Activated B cell treated with CpG ODN at 0.5 μM for 24 hours (primary cell): ENCODE measurements around the gene NEURL3. TPM values are rescaled to one million over a fixed set of nuclear protein-coding genes. Genes with fewer than 3 reads are reported as not detected.
"Not testable (repeated sequence)": the region's sequence is repeated elsewhere in the genome, so short reads cannot be mapped to it uniquely, and the experiment has no call there.

Experiments used
- ATAC-seq: fragments of 200-7000 bp; cut with Tn5 transposase; one replicate; pipeline ENCODE4 v1.10.0; 2021; ENCODE audit warnings: low read depth, mild to moderate bottlenecking, moderate library complexity
- CTCF ChIA-PET: fragments of 350-600 bp; sonication (Branson Sonifier 250); formaldehyde crosslinking; loops from one replicate; lab custom pipeline; 2021; ENCODE audit warnings: antibody characterized with exemption; lab: Charles Lee
- POLR2A ChIA-PET: fragments of 350-600 bp; sonication (Branson Sonifier 250); formaldehyde crosslinking; loops from one replicate; lab custom pipeline; 2021; ENCODE audit warnings: antibody characterized with exemption; lab: Charles Lee
- DNase-seq: peaks from one replicate; pipeline ENCODE4 v3.0.0; 2022
- H3K27ac Mint-ChIP-seq: one replicate; pipeline ENCODE4 v1.8.0; 2020; ENCODE audit warnings: mixed read lengths
- H3K27me3 Mint-ChIP-seq: one replicate; pipeline ENCODE4 v1.8.0; 2021; ENCODE audit warnings: mixed read lengths
- H3K36me3 Mint-ChIP-seq: one replicate; pipeline ENCODE4 v1.8.0; 2021; ENCODE audit warnings: low read depth, mixed read lengths
- H3K4me1 Mint-ChIP-seq: one replicate; pipeline ENCODE4 v1.8.0; 2021; ENCODE audit warnings: mixed read lengths
- H3K4me3 Mint-ChIP-seq: one replicate; pipeline ENCODE4 v1.8.0; 2020; ENCODE audit warnings: mild to moderate bottlenecking, mixed read lengths
- H3K9me3 Mint-ChIP-seq: one replicate; pipeline ENCODE4 v1.8.0; 2020; ENCODE audit warnings: mixed read lengths
- CTCF ChIP-seq: fragments of 200-600 bp; IDR thresholded peaks from one replicate; pipeline ENCODE4 v1.8.0; 2022; ENCODE audit warnings: antibody characterized with exemption, mild to moderate bottlenecking
- intact Hi-C: fragments of 100-400 bp; cut with micrococcal nuclease; formaldehyde crosslinking; loops from one replicate; pipeline ENCODE4 v1.15.1; 2024
- total RNA-seq: library from RNA; stranded (reverse); gene quantifications from 2 replicates; pipeline ENCODE4 v1.2.3, GENCODE V29; 2022

Gene NEURL3
- total RNA-seq, 1 donor from 2014 or later: not detected

GRCh38 chr2:96464651-96465050 is 40.5 kb downstream of the NEURL3 start:
- intact Hi-C loops: no loop called here
- H3K4me1 Mint-ChIP-seq: no peaks in the 10 kb centered on the region

GRCh38 chr2:96464061-96464460 is 41.1 kb downstream of the NEURL3 start:
- CTCF ChIA-PET: no interaction called here
- H3K9me3 Mint-ChIP-seq: peaks cover 8% of the 10 kb centered on the region
- H3K27me3 Mint-ChIP-seq: no peaks in the 10 kb centered on the region
- no peak for TF ChIP-seq CTCF
- H3K4me1 Mint-ChIP-seq: no peaks in the 10 kb centered on the region
- POLR2A ChIA-PET: no interaction called here
- ATAC-seq: no peak
- intact Hi-C loops: no loop called here
- no peak for DNase-seq
- no peaks in the 10 kb centered on the region for H3K36me3 Mint-ChIP-seq
- no peak overlapping the region for H3K27ac Mint-ChIP-seq
- H3K4me3 Mint-ChIP-seq: no peak overlapping the region

More at GRCh38 chr2:96464651-96465050, 40.5 kb downstream of the NEURL3 start:
- no peak for TF ChIP-seq CTCF
- Mint-ChIP-seq H3K36me3 (no peaks in the 10 kb centered on the region), H3K27ac (no peak overlapping the region), H3K4me3 (no peak overlapping the region), H3K9me3 (peaks cover 6% of the 10 kb centered on the region), H3K27me3 (no peaks in the 10 kb centered on the region)
- DNase-seq (no peak), ATAC-seq (no peak)
- POLR2A ChIA-PET: no interaction called here
- CTCF ChIA-PET: no interaction called here

GRCh38 chr2:96463119-96463518 is 42.0 kb downstream of the NEURL3 start:
- peaks cover 8% of the 10 kb centered on the region for H3K9me3 Mint-ChIP-seq
- intact Hi-C loops: no loop called here
- ATAC-seq (no peak), DNase-seq (no peak)
- no peak overlapping the region for H3K27ac Mint-ChIP-seq
- CTCF ChIA-PET: no interaction called here
- no peaks in the 10 kb centered on the region for H3K36me3 Mint-ChIP-seq
- TF ChIP-seq CTCF: no peak
- no peak overlapping the region for H3K4me3 Mint-ChIP-seq
- no peaks in the 10 kb centered on the region for H3K4me1 Mint-ChIP-seq
- POLR2A ChIA-PET: no interaction called here
- no peaks in the 10 kb centered on the region for H3K27me3 Mint-ChIP-seq

GRCh38 chr2:96461616-96462015 is 43.5 kb downstream of the NEURL3 start:
- intact Hi-C loops, H3K27ac Mint-ChIP-seq, H3K27me3 Mint-ChIP-seq, POLR2A ChIA-PET, H3K36me3 Mint-ChIP-seq, H3K4me3 Mint-ChIP-seq, H3K4me1 Mint-ChIP-seq, ATAC-seq, CTCF ChIA-PET, DNase-seq, H3K9me3 Mint-ChIP-seq: not testable (repeated sequence)

- Mint-ChIP-seq H3K27ac (no peak overlapping the region), H3K36me3 (no peaks in the 10 kb centered on the region), H3K4me1 (no peaks in the 10 kb centered on the region), H3K9me3 (no peaks in the 10 kb centered on the region), H3K27me3 (peaks cover 10% of the 10 kb centered on the region), H3K4me3 (no peak overlapping the region)
- DNase-seq (no peak), ATAC-seq (no peak)
- POLR2A ChIA-PET: no interaction called here
- CTCF ChIA-PET: no interaction called here
- intact Hi-C loops: no loop called here
- TF ChIP-seq CTCF: no peak
Measured at GRCh38 chr2:96452053-96452452, 53.1 kb downstream of the NEURL3 start.

GRCh38 chr2:96449637-96450036 is 55.5 kb downstream of the NEURL3 start:
- no peak for DNase-seq
- no peaks in the 10 kb centered on the region for H3K4me1 Mint-ChIP-seq
- no peak overlapping the region for H3K4me3 Mint-ChIP-seq
- H3K27ac Mint-ChIP-seq: no peak overlapping the region
- H3K36me3 Mint-ChIP-seq: no peaks in the 10 kb centered on the region
- ChIA-PET POLR2A (no interaction called here), CTCF (no interaction called here)
- H3K27me3 Mint-ChIP-seq: peaks cover 4% of the 10 kb centered on the region
- no peaks in the 10 kb centered on the region for H3K9me3 Mint-ChIP-seq
- TF ChIP-seq CTCF: no peak
- intact Hi-C loops: no loop called here
- no peak for ATAC-seq
